DND-41 (cell line): ENCODE data around the gene LAYN.
A peak's percentile ranks its signal among the peaks of the same experiment; 100 is the strongest.

ENCODE experiments used
- ATAC-seq: fragments of 200-7000 bp; cut with Tn5 transposase; 3 replicates; pipeline ENCODE4 v1.9.1; 2021; ENCODE audit warnings: low read depth; ENCODE audit not compliant: insufficient read depth
- DNase-seq: peaks from one replicate; pipeline ENCODE4 v3.0.0-alpha.2; 2020
- H2AFZ ChIP-seq: 2 replicates; pipeline ENCODE4 v1.6.0; 2012; ENCODE audit warnings: low read depth, low read length
- H3K27ac ChIP-seq: 2 replicates; pipeline ENCODE4 v1.5.1; 2012; ENCODE audit warnings: low read length, inconsistent platforms
- H3K27me3 ChIP-seq: fragments of 200-600 bp; sonication (generic); 2 replicates; pipeline ENCODE4 v1.6.0; 2012; ENCODE audit warnings: low read length, mild to moderate bottlenecking, inconsistent platforms; ENCODE audit not compliant: insufficient read depth, poor library complexity
- H3K36me3 ChIP-seq: 2 replicates; pipeline ENCODE4 v1.5.1; 2012; ENCODE audit warnings: low read length, inconsistent platforms; ENCODE audit not compliant: insufficient read depth
- H3K4me1 ChIP-seq: 2 replicates; pipeline ENCODE4 v1.5.1; 2012; ENCODE audit warnings: mild to moderate bottlenecking, low read length; ENCODE audit not compliant: insufficient read depth
- H3K4me2 ChIP-seq: 2 replicates; pipeline ENCODE4 v1.6.0; 2012; ENCODE audit warnings: mild to moderate bottlenecking, moderate library complexity, low read length, inconsistent platforms; ENCODE audit not compliant: insufficient read depth
- H3K4me3 ChIP-seq, 2 experiments: fragments of 200-600 bp in 1 of 2; shearing (Covaris generic) in 1 of 2; 2 replicates each; pipeline ENCODE4 v1.5.1; 2012 to 2016; ENCODE audit warnings: inconsistent platforms in 2 of 2, low read length in 2 of 2, mild to moderate bottlenecking in 2 of 2, low read depth in 1 of 2, moderate library complexity in 1 of 2
- H3K79me2 ChIP-seq: 2 replicates; pipeline ENCODE4 v1.6.0; 2012; ENCODE audit warnings: low read length, inconsistent platforms; ENCODE audit not compliant: insufficient read depth
- H3K9ac ChIP-seq: 2 replicates; pipeline ENCODE4 v1.6.0; 2012; ENCODE audit warnings: low read depth, mild to moderate bottlenecking, inconsistent platforms, low read length, moderate library complexity
- H3K9me3 ChIP-seq: 2 replicates; pipeline ENCODE4 v1.5.1; 2012; ENCODE audit warnings: low read length, moderate library complexity, mild to moderate bottlenecking, inconsistent platforms; ENCODE audit not compliant: insufficient read depth, severe bottlenecking
- H4K20me1 ChIP-seq: 2 replicates; pipeline ENCODE4 v1.6.0; 2012; ENCODE audit warnings: low read length; ENCODE audit not compliant: insufficient read depth
- CTCF ChIP-seq: IDR thresholded peaks from 2 replicates; pipeline ENCODE4 v1.5.1; 2012; ENCODE audit warnings: borderline replicate concordance, low read length, moderate library complexity, mild to moderate bottlenecking; ENCODE audit not compliant: poor library complexity, severe bottlenecking; ENCODE audit errors: extremely low read depth
- EZH2 ChIP-seq: IDR thresholded peaks from 3 replicates; pipeline ENCODE4 v1.6.1; 2012; ENCODE audit warnings: borderline replicate concordance, low read depth, mild to moderate bottlenecking, moderate library complexity, low read length, inconsistent platforms; ENCODE audit not compliant: severe bottlenecking

The LAYN gene

GRCh38 chr11:111526501-111526900 is 14.0 kb upstream of the LAYN start:
- no peak overlapping the region for H2AFZ ChIP-seq
- no peak overlapping the region for H3K27ac ChIP-seq
- ATAC-seq (no peak), DNase-seq (no peak)
- no peaks in the 10 kb centered on the region for H3K9me3 ChIP-seq
- no peaks in the 10 kb centered on the region for H3K36me3 ChIP-seq
- H3K4me2 ChIP-seq, result no peak overlapping the region
- H3K27me3 ChIP-seq, result peaks cover 9% of the 10 kb centered on the region
- no peak for TF ChIP-seq EZH2
- TF ChIP-seq CTCF, result no peak
- H3K79me2 ChIP-seq, result no peaks in the 10 kb centered on the region
- no peaks in the 10 kb centered on the region for H4K20me1 ChIP-seq
- no peak overlapping the region for H3K9ac ChIP-seq
- peaks cover 7% of the 10 kb centered on the region for H3K4me1 ChIP-seq
- H3K4me3 ChIP-seq, result no peak overlapping the region

- no peaks in the 10 kb centered on the region for H3K9me3 ChIP-seq
- no peaks in the 10 kb centered on the region for H3K79me2 ChIP-seq
- ATAC-seq (no peak), DNase-seq (no peak)
- no peak overlapping the region for H3K4me3 ChIP-seq
- H4K20me1 ChIP-seq, result no peaks in the 10 kb centered on the region
- no peak overlapping the region for H3K9ac ChIP-seq
- no peak overlapping the region for H3K27ac ChIP-seq
- H3K27me3 ChIP-seq, result peaks cover 7% of the 10 kb centered on the region
- H3K4me2 ChIP-seq, result no peak overlapping the region
- TF ChIP-seq CTCF (no peak), EZH2 (no peak)
- H3K4me1 ChIP-seq, result peaks cover 7% of the 10 kb centered on the region
- no peak overlapping the region for H2AFZ ChIP-seq
- no peaks in the 10 kb centered on the region for H3K36me3 ChIP-seq
Measured at GRCh38 chr11:111527279-111527678, 13.2 kb upstream of the LAYN start.

GRCh38 chr11:111528557-111528956 is 12.0 kb upstream of the LAYN start:
- DNase-seq (peak; percentile 38), ATAC-seq (peak; percentile 89)
- H3K4me3 ChIP-seq, result no peak overlapping the region
- H3K9me3 ChIP-seq, result no peaks in the 10 kb centered on the region
- TF ChIP-seq EZH2, result no peak
- TF ChIP-seq CTCF, result peak; percentile 37
- H2AFZ ChIP-seq, result no peak overlapping the region
- H3K4me1 ChIP-seq, result peaks cover 7% of the 10 kb centered on the region
- H4K20me1 ChIP-seq, result no peaks in the 10 kb centered on the region
- H3K36me3 ChIP-seq, result no peaks in the 10 kb centered on the region
- H3K27me3 ChIP-seq, result peaks cover under 1% of the 10 kb centered on the region
- no peaks in the 10 kb centered on the region for H3K79me2 ChIP-seq
- no peak overlapping the region for H3K9ac ChIP-seq
- no peak overlapping the region for H3K27ac ChIP-seq
- no peak overlapping the region for H3K4me2 ChIP-seq

- DNase-seq (no peak), ATAC-seq (no peak)
- Histone ChIP-seq H3K4me2 (no peak overlapping the region), H4K20me1 (no peaks in the 10 kb centered on the region), H3K36me3 (no peaks in the 10 kb centered on the region), H3K79me2 (no peaks in the 10 kb centered on the region), H3K9me3 (no peaks in the 10 kb centered on the region), H3K4me3 (no peak overlapping the region), H3K27ac (no peak overlapping the region), H3K4me1 (peaks cover 7% of the 10 kb centered on the region), H3K9ac (no peak overlapping the region), H2AFZ (no peak overlapping the region), H3K27me3 (peaks cover 11% of the 10 kb centered on the region)
- TF ChIP-seq EZH2 (no peak), CTCF (no peak)
Measured at GRCh38 chr11:111530091-111530490, 10.4 kb upstream of the LAYN start.
